Calu3 (cell line): ENCODE measurements around the gene PREX1. TPM values are rescaled to one million over a fixed set of nuclear protein-coding genes. Genes with fewer than 3 reads are reported as not detected.

ENCODE experiments used
- BruUV-seq: library from RNA; stranded (reverse); fragments of 400-500 nt; replicated peaks from 2 replicates; lab custom pipeline; 2021; lab: Mats Ljungman, UMichigan
- CTCF ChIA-PET: fragments of 300-600 bp; sonication (Branson Sonifier 250); formaldehyde crosslinking; loops from one replicate; lab custom pipeline; 2022; ENCODE audit warnings: antibody characterized with exemption; lab: Charles Lee
- DNase-seq: peaks from one replicate; pipeline ENCODE4 v3.0.0; 2022
- H3K27ac Mint-ChIP-seq: one replicate; pipeline ENCODE4 v1.8.0; 2022; ENCODE audit warnings: mixed read lengths; ENCODE audit not compliant: unreplicated experiment
- H3K27me3 Mint-ChIP-seq: one replicate; pipeline ENCODE4 v1.8.0; 2022; ENCODE audit warnings: mixed read lengths; ENCODE audit not compliant: unreplicated experiment
- H3K36me3 Mint-ChIP-seq: one replicate; pipeline ENCODE4 v1.8.0; 2022; ENCODE audit warnings: mild to moderate bottlenecking, moderate library complexity, mixed read lengths; ENCODE audit not compliant: insufficient read depth, unreplicated experiment
- H3K4me1 Mint-ChIP-seq: one replicate; pipeline ENCODE4 v1.8.0; 2022; ENCODE audit warnings: mild to moderate bottlenecking, low read depth, mixed read lengths; ENCODE audit not compliant: unreplicated experiment
- H3K4me3 Mint-ChIP-seq: one replicate; pipeline ENCODE4 v1.8.0; 2022; ENCODE audit warnings: mild to moderate bottlenecking, low read depth, moderate library complexity, mixed read lengths; ENCODE audit not compliant: unreplicated experiment
- H3K9me3 Mint-ChIP-seq: one replicate; pipeline ENCODE4 v1.8.0; 2022; ENCODE audit warnings: low read depth, mixed read lengths; ENCODE audit not compliant: unreplicated experiment
- intact Hi-C: fragments of 100-400 bp; cut with micrococcal nuclease; formaldehyde crosslinking; loops from one replicate; pipeline ENCODE4 v1.10.0; 2022; ENCODE audit not compliant: unreplicated experiment
- total RNA-seq: library from RNA; stranded (reverse); gene quantifications from 2 replicates; pipeline ENCODE4 v1.2.3, GENCODE V29; 2022
- TF ChIP-seq, protein P1 (sequence below): fragments of 200-600 bp; IDR thresholded peaks from one replicate; pipeline ENCODE4 v1.8.0; 2022; ENCODE audit warnings: antibody characterized with exemption; ENCODE audit not compliant: unreplicated experiment

PREX1 gene
- total RNA-seq, 1 experiment from 2014 or later: 0.31 TPM

- no peak overlapping the region for H3K4me3 Mint-ChIP-seq
Measured at GRCh38 chr20:48766961-48767960, 60.5 kb downstream of the PREX1 start.

DNA sequence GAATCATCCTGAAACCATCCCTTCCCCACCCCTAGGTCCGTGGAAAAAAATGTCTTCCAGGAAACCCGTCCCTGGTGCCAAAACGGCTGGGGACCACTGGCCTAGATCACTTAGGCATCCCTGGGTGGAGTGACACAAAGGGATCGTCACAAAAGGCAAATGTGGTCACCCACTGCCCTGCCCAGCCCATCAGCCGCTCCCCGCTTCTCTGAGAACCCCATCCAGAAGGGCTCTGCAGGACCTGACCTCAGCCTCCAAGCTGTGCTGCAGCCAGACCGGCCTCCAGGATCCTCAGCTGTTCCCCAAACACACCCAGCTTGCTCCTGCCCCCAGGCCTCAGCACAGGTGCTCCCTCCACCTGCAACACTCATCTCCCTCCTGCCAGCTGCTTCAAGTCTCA lies 61.6 kb downstream of the PREX1 start:
- DNase-seq: no peak

More at GRCh38 chr20:48766961-48767960, 60.5 kb downstream of the PREX1 start:
- Mint-ChIP-seq H3K4me1 (peaks cover 7% of the 10 kb centered on the region), H3K27me3 (peaks cover 74% of the 10 kb centered on the region), H3K36me3 (no peaks in the 10 kb centered on the region), H3K27ac (no peak overlapping the region), H3K9me3 (no peaks in the 10 kb centered on the region)
- DNase-seq: no peak
- no TSS peak for BruUV-seq
- intact Hi-C loops: no loop called here
- TF ChIP-seq, protein P1, sequence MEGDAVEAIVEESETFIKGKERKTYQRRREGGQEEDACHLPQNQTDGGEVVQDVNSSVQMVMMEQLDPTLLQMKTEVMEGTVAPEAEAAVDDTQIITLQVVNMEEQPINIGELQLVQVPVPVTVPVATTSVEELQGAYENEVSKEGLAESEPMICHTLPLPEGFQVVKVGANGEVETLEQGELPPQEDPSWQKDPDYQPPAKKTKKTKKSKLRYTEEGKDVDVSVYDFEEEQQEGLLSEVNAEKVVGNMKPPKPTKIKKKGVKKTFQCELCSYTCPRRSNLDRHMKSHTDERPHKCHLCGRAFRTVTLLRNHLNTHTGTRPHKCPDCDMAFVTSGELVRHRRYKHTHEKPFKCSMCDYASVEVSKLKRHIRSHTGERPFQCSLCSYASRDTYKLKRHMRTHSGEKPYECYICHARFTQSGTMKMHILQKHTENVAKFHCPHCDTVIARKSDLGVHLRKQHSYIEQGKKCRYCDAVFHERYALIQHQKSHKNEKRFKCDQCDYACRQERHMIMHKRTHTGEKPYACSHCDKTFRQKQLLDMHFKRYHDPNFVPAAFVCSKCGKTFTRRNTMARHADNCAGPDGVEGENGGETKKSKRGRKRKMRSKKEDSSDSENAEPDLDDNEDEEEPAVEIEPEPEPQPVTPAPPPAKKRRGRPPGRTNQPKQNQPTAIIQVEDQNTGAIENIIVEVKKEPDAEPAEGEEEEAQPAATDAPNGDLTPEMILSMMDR: no peak
- CTCF ChIA-PET: interaction anchor here (0.6 to 0.7 kb wide), 2 partner anchors 12 to 21 kb away, joined by 3 to 5 read pairs; no protein-coding TSS in a partner anchor

DNA sequence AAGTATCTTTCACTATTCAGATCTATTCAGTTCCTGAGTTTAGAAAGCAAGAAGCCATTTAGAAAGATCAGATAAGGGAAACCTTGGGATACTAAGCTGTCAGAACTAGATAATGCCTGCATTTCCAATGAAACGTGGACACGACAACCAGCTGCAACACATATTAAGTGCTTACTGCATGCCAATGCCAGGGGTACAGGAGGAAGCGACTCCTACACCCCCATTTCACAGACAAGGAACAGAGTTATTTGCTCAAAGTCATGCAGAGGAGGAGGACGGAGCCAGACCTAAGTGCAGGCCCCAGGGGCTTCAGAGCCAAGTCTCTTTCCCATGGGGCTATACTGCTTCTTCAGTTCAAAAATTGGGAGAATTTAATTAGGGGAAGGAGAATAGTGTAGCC lies 62.4 kb downstream of the PREX1 start:
- intact Hi-C loops: no loop called here
- no peak overlapping the region for H3K4me3 Mint-ChIP-seq
- peaks cover 56% of the 10 kb centered on the region for H3K27me3 Mint-ChIP-seq
- no peaks in the 10 kb centered on the region for H3K36me3 Mint-ChIP-seq
- H3K27ac Mint-ChIP-seq: no peak overlapping the region
- no peaks in the 10 kb centered on the region for H3K9me3 Mint-ChIP-seq
- H3K4me1 Mint-ChIP-seq: peaks cover 17% of the 10 kb centered on the region
- TF ChIP-seq, protein P1: no peak
- no peak for DNase-seq
- BruUV-seq: no TSS peak
- CTCF ChIA-PET: no interaction called here

More for the DNA sequence above, 61.6 kb downstream of the PREX1 start:
- Mint-ChIP-seq H3K27me3 (peaks cover 65% of the 10 kb centered on the region), H3K4me3 (no peak overlapping the region), H3K9me3 (no peaks in the 10 kb centered on the region), H3K36me3 (no peaks in the 10 kb centered on the region), H3K4me1 (peaks cover 8% of the 10 kb centered on the region), H3K27ac (no peak overlapping the region)
- no TSS peak for BruUV-seq
- TF ChIP-seq, protein P1: no peak
- CTCF ChIA-PET: no interaction called here
- intact Hi-C loops: no loop called here

DNA sequence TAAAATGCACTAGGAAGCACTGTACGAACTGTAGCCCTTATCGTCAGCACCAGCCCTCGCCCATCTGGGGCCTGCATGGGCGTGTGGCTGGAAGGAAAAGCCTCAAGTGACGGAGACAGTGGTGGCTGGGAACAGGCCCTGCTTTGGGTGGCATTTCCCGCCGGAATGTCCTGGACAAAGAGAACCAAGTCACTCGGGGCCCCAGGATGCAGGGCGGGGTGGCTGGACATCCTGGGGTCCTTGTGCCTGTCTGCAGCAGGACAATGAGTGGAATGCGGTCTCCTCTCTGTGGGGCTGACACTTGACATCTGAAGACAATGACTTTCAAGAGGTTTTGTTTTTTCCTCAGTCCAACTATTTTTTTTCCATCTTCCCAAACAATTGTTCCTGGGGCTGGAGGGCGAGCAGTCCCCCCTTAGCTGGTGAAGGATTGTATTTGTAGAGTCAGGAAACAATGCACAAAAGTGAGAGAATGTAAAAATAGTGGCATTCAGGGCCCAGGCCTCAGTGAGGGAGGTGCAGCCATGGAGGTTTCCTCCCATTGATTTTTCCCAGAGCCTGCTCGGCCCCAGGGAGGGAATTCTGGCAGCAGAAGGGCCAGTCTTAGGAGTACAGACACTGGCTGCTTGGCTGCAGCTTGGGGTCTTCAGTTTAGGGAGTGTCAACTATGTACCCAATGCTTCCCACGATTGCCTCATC lies 64.4 kb downstream of the PREX1 start:
- CTCF ChIA-PET: no interaction called here
- Mint-ChIP-seq H3K4me1 (peaks cover 15% of the 10 kb centered on the region), H3K9me3 (no peaks in the 10 kb centered on the region), H3K27ac (no peak overlapping the region), H3K4me3 (no peak overlapping the region), H3K36me3 (no peaks in the 10 kb centered on the region), H3K27me3 (peaks cover 39% of the 10 kb centered on the region)
- intact Hi-C loops: no loop called here
- TF ChIP-seq, protein P1: no peak
- no TSS peak for BruUV-seq
- no peak for DNase-seq
